ENCODE results near the gene RC3H1.

Gene RC3H1

DNA sequence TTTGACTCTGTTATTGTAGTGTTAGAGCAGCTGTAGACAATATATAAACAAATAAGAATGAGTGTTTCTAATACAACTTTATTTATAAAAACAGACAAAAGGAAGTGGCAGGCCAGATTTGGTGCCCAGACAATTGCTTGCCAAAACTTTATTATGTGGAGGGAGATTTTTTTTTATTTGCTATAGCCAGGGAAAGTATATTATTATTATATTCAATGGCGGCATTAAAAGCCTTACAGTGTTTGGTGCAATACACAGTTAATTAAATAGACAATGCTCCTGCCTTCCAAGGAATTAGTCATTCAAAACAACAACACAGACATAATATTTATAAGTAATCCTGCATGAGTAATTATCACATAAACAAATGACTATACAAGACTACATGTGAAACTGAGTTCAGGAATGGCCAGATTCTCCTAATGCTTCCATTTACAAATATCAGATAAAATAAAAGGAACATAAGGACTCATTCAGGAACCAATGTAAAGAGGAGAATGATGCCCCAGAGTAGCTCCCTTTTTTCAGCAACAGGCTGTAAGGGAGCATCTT, 10.6 kb upstream of the RC3H1 start:
- CTCF ChIA-PET, result interaction anchor here (0.8 kb wide), 1 partner anchor 42 kb away, joined by 5 read pairs; no protein-coding TSS in a partner anchor
- TF ChIP-seq, protein P1, sequence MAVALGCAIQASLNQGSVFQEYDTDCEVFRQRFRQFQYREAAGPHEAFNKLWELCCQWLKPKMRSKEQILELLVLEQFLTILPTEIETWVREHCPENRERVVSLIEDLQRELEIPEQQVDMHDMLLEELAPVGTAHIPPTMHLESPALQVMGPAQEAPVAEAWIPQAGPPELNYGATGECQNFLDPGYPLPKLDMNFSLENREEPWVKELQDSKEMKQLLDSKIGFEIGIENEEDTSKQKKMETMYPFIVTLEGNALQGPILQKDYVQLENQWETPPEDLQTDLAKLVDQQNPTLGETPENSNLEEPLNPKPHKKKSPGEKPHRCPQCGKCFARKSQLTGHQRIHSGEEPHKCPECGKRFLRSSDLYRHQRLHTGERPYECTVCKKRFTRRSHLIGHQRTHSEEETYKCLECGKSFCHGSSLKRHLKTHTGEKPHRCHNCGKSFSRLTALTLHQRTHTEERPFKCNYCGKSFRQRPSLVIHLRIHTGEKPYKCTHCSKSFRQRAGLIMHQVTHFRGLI (tag by site-specific recombination; IDR thresholded peaks at IDR 0.05), result no peak
- POLR2A ChIA-PET, result interaction anchor here (1.3 kb wide), 1 partner anchor 10 kb away, joined by 4 read pairs; the partner anchor contains the start of gene RC3H1

DNA sequence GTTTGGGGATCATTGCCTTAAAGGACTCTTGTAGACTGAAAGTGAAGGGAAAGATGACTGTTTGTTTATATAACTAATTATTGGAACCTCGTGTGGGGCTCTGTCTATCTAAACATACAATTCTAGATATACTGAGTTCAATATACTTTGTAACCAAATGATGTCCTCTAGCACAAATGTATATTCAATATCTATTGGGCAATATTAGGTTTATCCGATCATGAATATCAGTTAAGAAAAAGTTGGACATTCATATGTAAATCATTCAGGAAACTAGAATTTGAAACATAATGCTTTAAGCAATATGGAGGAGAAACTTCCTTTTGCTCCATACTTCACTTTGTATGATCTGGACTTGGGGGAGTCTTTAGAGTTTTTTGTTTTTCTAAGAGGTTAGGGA, 8.9 kb upstream of the RC3H1 start:
- no peaks in the 10 kb centered on the region for H3K9me3 ChIP-seq (ENCODE audit: control insufficient read depth, insufficient read depth, low read depth, low read length)
- no peak overlapping the region for H3K27ac ChIP-seq (ENCODE audit: extremely low read depth, low read depth, low read length)
- no peaks in the 10 kb centered on the region for H3K4me1 ChIP-seq (ENCODE audit: control insufficient read depth, insufficient read depth, low read length)
- no peaks in the 10 kb centered on the region for H3K36me3 ChIP-seq (ENCODE audit: control insufficient read depth in 2 of 2, insufficient read depth in 1 of 2, low read length in 2 of 2)
- ChIA-PET POLR2A (interaction anchor here (1.5 kb wide), 1 partner anchor 9 kb away, joined by 5 read pairs; the partner anchor contains the start of gene RC3H1), CTCF (interaction anchor here (0.7 kb wide), 1 partner anchor 8 kb away, joined by 5 read pairs; no protein-coding TSS in a partner anchor)
- no peak for TF ChIP-seq ZFP69B (tag by site-specific recombination; IDR thresholded peaks at IDR 0.05)
- no peak overlapping the region for H3K4me3 ChIP-seq (ENCODE audit: low read depth, low read length)

More for the DNA sequence above, 10.6 kb upstream of the RC3H1 start:
- Histone ChIP-seq H3K36me3 (ENCODE audit: control insufficient read depth in 2 of 2, insufficient read depth in 1 of 2, low read length in 2 of 2) (no peaks in the 10 kb centered on the region), H3K9me3 (ENCODE audit: control insufficient read depth, insufficient read depth, low read depth, low read length) (no peaks in the 10 kb centered on the region), H3K4me1 (ENCODE audit: control insufficient read depth, insufficient read depth, low read length) (no peaks in the 10 kb centered on the region), H3K27ac (ENCODE audit: extremely low read depth, low read depth, low read length) (no peak overlapping the region), H3K4me3 (ENCODE audit: low read depth, low read length) (no peak overlapping the region)

DNA sequence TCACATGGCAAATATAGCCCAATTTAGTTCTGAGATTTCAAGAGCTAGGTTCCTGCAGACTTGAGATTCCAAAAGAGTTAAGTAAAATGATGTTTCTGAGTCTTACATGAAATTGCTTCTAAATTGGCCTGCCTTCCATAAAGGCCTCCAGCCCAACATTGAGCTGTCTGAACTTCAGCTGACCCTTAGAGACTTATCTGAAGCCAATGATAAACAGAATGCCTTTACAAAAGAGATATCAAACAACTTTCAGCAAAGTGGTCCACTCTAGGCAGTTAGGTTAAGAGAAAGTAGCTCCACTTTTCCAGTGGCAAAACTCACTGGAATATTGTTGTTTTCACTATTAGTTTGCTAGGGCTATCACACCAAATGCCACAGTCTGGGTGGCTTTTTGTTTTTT, 6.3 kb upstream of the RC3H1 start:
- Histone ChIP-seq H3K27ac (ENCODE audit: extremely low read depth, low read depth, low read length) (no peak overlapping the region), H3K9me3 (ENCODE audit: control insufficient read depth, insufficient read depth, low read depth, low read length) (no peaks in the 10 kb centered on the region), H3K36me3 (ENCODE audit: control insufficient read depth in 2 of 2, insufficient read depth in 1 of 2, low read length in 2 of 2) (no peaks in the 10 kb centered on the region), H3K4me1 (ENCODE audit: control insufficient read depth, insufficient read depth, low read length) (no peaks in the 10 kb centered on the region), H3K4me3 (ENCODE audit: low read depth, low read length) (no peak overlapping the region)
- TF ChIP-seq ZNF184 (tag by site-specific recombination; IDR thresholded peaks at IDR 0.05) (no peak), KLF1 (tag by site-specific recombination; IDR thresholded peaks at IDR 0.05) (no peak), PRDM1 (tag by site-specific recombination; IDR thresholded peaks at IDR 0.05) (peak; percentile 29), ZSCAN23 (tag by site-specific recombination; IDR thresholded peaks at IDR 0.05) (no peak), HOXD13 (CRISPR knock-in tag; IDR thresholded peaks at IDR 0.05; ENCODE audit: borderline replicate concordance) (no peak), ZNF48 (tag by site-specific recombination; IDR thresholded peaks at IDR 0.05) (no peak)
- ChIA-PET CTCF (no interaction called here), POLR2A (no interaction called here)

DNA sequence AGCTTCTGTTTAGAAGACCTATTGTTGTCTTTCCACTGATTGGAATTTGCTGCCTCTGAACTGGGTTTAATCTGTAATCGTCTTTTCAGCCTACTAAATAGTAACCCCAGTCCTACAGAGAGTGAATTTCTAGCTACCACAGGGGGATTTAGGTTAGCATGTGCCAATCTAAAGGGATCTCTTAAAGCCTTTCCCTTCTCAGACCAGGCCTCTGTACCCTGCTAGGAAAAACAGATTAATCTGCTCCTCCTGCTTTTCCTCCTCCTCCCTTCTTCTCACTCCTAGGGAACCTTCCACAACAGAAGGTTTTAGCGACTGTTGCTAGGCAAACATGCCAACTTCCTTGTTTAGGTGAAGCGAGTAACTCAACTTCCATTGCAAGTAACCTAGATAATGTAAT, 1.3 kb upstream of the RC3H1 start:
- H3K9me3 ChIP-seq (ENCODE audit: control insufficient read depth, insufficient read depth, low read depth, low read length), result no peaks in the 10 kb centered on the region
- POLR2A ChIA-PET, result interaction anchor here (0.6 to 1.1 kb wide), 3 partner anchors 22 to 156 kb away, joined by 3 read pairs; partner anchors contain the start of genes GAS5 and ZBTB37
- no peak overlapping the region for H3K27ac ChIP-seq (ENCODE audit: extremely low read depth, low read depth, low read length)
- H3K36me3 ChIP-seq (ENCODE audit: control insufficient read depth in 2 of 2, insufficient read depth in 1 of 2, low read length in 2 of 2), result peaks cover 0 to 5% of the 10 kb centered on the region in 2 experiments; a peak in 1 of 3 replicates
- no peak overlapping the region for H3K4me3 ChIP-seq (ENCODE audit: low read depth, low read length)
- H3K4me1 ChIP-seq (ENCODE audit: control insufficient read depth, insufficient read depth, low read length), result peaks cover 9% of the 10 kb centered on the region
- CTCF ChIA-PET, result interaction anchor here (1.3 kb wide), 1 partner anchor 194 kb away, joined by 4 read pairs; no protein-coding TSS in a partner anchor
- TF ChIP-seq ZNF341 (tag by site-specific recombination; IDR thresholded peaks at IDR 0.05; ENCODE audit: low read depth) (no peak), ZNF366 (tag by site-specific recombination; conservative IDR thresholded peaks at IDR 0.05) (0 out of 2 replicates have a peak, but pooled peaks have one; percentile 23), ZFP37 (tag by site-specific recombination; IDR thresholded peaks at IDR 0.05) (no peak), ZNF561 (tag by site-specific recombination; IDR thresholded peaks at IDR 0.05; ENCODE audit: borderline replicate concordance) (no peak), YY1 (tag by site-specific recombination; IDR thresholded peaks at IDR 0.05) (no peak), ZNF48 (tag by site-specific recombination; IDR thresholded peaks at IDR 0.05) (no peak), ZNF140 (tag by site-specific recombination; IDR thresholded peaks at IDR 0.05) (no peak), ZNF155 (tag by site-specific recombination; IDR thresholded peaks at IDR 0.05) (no peak), ZBTB48 (tag by site-specific recombination; IDR thresholded peaks at IDR 0.05) (no peak), ZNF202 (tag by site-specific recombination; IDR thresholded peaks at IDR 0.05; ENCODE audit: borderline replicate concordance) (no peak), ZNF248 (tag by site-specific recombination; IDR thresholded peaks at IDR 0.05) (no peak), ZNF23 (tag by site-specific recombination; IDR thresholded peaks at IDR 0.05; ENCODE audit: borderline replicate concordance) (no peak), ZEB2 (tag by site-specific recombination; IDR thresholded peaks at IDR 0.05) (no peak), ZBTB17 (tag by site-specific recombination; IDR thresholded peaks at IDR 0.05) (peak; percentile 96)
- TF ChIP-seq, protein P2, sequence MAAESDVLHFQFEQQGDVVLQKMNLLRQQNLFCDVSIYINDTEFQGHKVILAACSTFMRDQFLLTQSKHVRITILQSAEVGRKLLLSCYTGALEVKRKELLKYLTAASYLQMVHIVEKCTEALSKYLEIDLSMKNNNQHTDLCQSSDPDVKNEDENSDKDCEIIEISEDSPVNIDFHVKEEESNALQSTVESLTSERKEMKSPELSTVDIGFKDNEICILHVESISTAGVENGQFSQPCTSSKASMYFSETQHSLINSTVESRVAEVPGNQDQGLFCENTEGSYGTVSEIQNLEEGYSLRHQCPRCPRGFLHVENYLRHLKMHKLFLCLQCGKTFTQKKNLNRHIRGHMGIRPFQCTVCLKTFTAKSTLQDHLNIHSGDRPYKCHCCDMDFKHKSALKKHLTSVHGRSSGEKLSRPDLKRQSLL (tag by site-specific recombination; IDR thresholded peaks at IDR 0.05), result no peak
- TF ChIP-seq, protein P3, sequence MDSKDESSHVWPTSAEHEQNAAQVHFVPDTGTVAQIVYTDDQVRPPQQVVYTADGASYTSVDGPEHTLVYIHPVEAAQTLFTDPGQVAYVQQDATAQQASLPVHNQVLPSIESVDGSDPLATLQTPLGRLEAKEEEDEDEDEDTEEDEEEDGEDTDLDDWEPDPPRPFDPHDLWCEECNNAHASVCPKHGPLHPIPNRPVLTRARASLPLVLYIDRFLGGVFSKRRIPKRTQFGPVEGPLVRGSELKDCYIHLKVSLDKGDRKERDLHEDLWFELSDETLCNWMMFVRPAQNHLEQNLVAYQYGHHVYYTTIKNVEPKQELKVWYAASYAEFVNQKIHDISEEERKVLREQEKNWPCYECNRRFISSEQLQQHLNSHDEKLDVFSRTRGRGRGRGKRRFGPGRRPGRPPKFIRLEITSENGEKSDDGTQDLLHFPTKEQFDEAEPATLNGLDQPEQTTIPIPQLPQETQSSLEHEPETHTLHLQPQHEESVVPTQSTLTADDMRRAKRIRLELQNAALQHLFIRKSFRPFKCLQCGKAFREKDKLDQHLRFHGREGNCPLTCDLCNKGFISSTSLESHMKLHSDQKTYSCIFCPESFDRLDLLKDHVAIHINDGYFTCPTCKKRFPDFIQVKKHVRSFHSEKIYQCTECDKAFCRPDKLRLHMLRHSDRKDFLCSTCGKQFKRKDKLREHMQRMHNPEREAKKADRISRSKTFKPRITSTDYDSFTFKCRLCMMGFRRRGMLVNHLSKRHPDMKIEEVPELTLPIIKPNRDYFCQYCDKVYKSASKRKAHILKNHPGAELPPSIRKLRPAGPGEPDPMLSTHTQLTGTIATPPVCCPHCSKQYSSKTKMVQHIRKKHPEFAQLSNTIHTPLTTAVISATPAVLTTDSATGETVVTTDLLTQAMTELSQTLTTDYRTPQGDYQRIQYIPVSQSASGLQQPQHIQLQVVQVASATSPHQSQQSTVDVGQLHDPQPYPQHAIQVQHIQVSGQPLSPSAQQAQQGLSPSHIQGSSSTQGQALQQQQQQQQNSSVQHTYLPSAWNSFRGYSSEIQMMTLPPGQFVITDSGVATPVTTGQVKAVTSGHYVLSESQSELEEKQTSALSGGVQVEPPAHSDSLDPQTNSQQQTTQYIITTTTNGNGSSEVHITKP (tag by site-specific recombination; IDR thresholded peaks at IDR 0.05), result peak; percentile 94
